GM12878 (cell line): ENCODE data around the gene APOM. TPM values are rescaled to one million over a fixed set of nuclear protein-coding genes. Genes with fewer than 3 reads are reported as not detected.

Experiments used
- ATAC-seq: fragments of 200-7000 bp; cut with Tn5 transposase; 3 replicates; pipeline ENCODE4 v1.9.1; 2020; ENCODE audit warnings: mild to moderate bottlenecking, moderate library complexity
- Bru-seq: library from RNA; stranded (reverse); fragments of 400-500 nt; gene quantifications from one replicate; lab custom pipeline; 2021; lab: Mats Ljungman, UMichigan
- BruChase-seq, 2 experiments: library from RNA; stranded (reverse); fragments of 400-500 nt; gene quantifications; one replicate each; lab custom pipeline; 2021; lab: Mats Ljungman, UMichigan
- BruUV-seq: library from RNA; stranded (reverse); fragments of 400-500 nt; replicated peaks from 2 replicates; lab custom pipeline; 2021; lab: Mats Ljungman, UMichigan
- CTCF ChIA-PET: fragments of 300-600 bp; sonication (Branson Sonifier 250); formaldehyde crosslinking; extraction: SDS; loops from one replicate; lab custom pipeline; 2021; ENCODE audit warnings: inconsistent platforms; lab: Yijun Ruan, JAX
- POLR2A ChIA-PET: fragments of 350-600 bp; formaldehyde crosslinking; extraction: SDS; loops from one replicate; lab custom pipeline; 2021; ENCODE audit warnings: inconsistent platforms; lab: Charles Lee
- RAD21 ChIA-PET: fragments of 300-600 bp; sonication (Branson Sonifier 250); formaldehyde crosslinking; loops from one replicate; lab custom pipeline; 2023; ENCODE audit warnings: antibody characterized with exemption; ENCODE audit not compliant: unreplicated experiment; lab: Charles Lee
- SMC1A ChIA-PET: fragments of 300-600 bp; sonication (Branson Sonifier 250); formaldehyde crosslinking; loops from one replicate; lab custom pipeline; 2023; ENCODE audit not compliant: unreplicated experiment, uncharacterized antibody; lab: Charles Lee
- DNase-seq: peaks from one replicate; pipeline ENCODE4 v3.0.0-alpha.2; 2011; ENCODE audit warnings: low read depth, low spot score
- FAIRE-seq: peaks from 3 replicates; lab custom pipeline; 2011; peaks lifted over from hg19 to GRCh38; lab: Jason Lieb, UNC
- H2AFZ ChIP-seq: 2 replicates; pipeline ENCODE4 v1.6.0; 2011; ENCODE audit warnings: low read depth, low read length, control low read depth; ENCODE audit not compliant: control insufficient read depth
- H3K27ac ChIP-seq: 2 replicates; pipeline ENCODE4 v1.5.1; 2011; ENCODE audit warnings: control low read depth; ENCODE audit not compliant: control insufficient read depth, insufficient read depth
- H3K27me3 ChIP-seq, 2 experiments: replicated peaks in 1 of 2; 2 replicates each; pipeline versions ENCODE4 v1.6.0 to v1.6.1; 2011; ENCODE audit warnings: low read length in 1 of 2; ENCODE audit not compliant: control insufficient read depth in 2 of 2, insufficient read depth in 2 of 2
- H3K36me3 ChIP-seq, 2 experiments: 2 replicates each; pipeline ENCODE4 v1.5.1; 2011; ENCODE audit warnings: low read length in 1 of 2; ENCODE audit not compliant: control insufficient read depth in 2 of 2, insufficient read depth in 2 of 2
- H3K4me1 ChIP-seq: 2 replicates; pipeline ENCODE4 v1.6.1; 2011; ENCODE audit warnings: mild to moderate bottlenecking, low read length, moderate library complexity, mixed read lengths; ENCODE audit not compliant: control insufficient read depth, insufficient read depth
- H3K4me2 ChIP-seq: 2 replicates; pipeline ENCODE4 v1.6.0; 2011; ENCODE audit warnings: control low read depth; ENCODE audit not compliant: control insufficient read depth, insufficient read depth
- H3K4me3 ChIP-seq: fragments of 200-600 bp; sonication (generic); 2 replicates; pipeline ENCODE4 v1.5.1; 2016
- H3K79me2 ChIP-seq: 2 replicates; pipeline ENCODE4 v1.6.0; 2011; ENCODE audit warnings: low read length; ENCODE audit not compliant: control insufficient read depth, insufficient read depth
- H3K9ac ChIP-seq: 2 replicates; pipeline ENCODE4 v1.8.0; 2011; ENCODE audit warnings: low read length, control low read depth, mixed read lengths; ENCODE audit not compliant: control insufficient read depth, insufficient read depth
- H3K9me3 ChIP-seq: replicated peaks from 3 replicates; pipeline ENCODE4 v1.5.1; 2011; ENCODE audit warnings: mild to moderate bottlenecking, low read length; ENCODE audit not compliant: control insufficient read depth, insufficient read depth
- H4K20me1 ChIP-seq: 2 replicates; pipeline ENCODE4 v1.6.0; 2011; ENCODE audit not compliant: control insufficient read depth, insufficient read depth
- CEBPB ChIP-seq, 2 experiments: fragments of 150-350 bp in 1 of 2; IDR thresholded peaks; 2 replicates each; pipeline ENCODE4 v1.6.1; 2012 to 2014; ENCODE audit warnings: low read depth in 2 of 2, low read length in 2 of 2, borderline replicate concordance in 1 of 2, inconsistent platforms in 1 of 2
- CREM ChIP-seq: IDR thresholded peaks from 2 replicates; pipeline ENCODE4 v1.6.1; 2014; ENCODE audit warnings: antibody characterized with exemption, low read depth
- EP300 ChIP-seq, 2 experiments: fragments of 150-350 bp in 1 of 2; IDR thresholded peaks; 2 replicates each; pipeline ENCODE4 v1.6.1; 2011 to 2012; ENCODE audit warnings: low read depth in 2 of 2, low read length in 2 of 2, borderline replicate concordance in 1 of 2, improper control_type of control experiment in 1 of 2, inconsistent platforms in 1 of 2; ENCODE audit not compliant: control insufficient read depth in 1 of 2
- EZH2 ChIP-seq: IDR thresholded peaks from 2 replicates; pipeline ENCODE4 v1.6.1; 2012; ENCODE audit warnings: low read depth, mild to moderate bottlenecking, control low read depth, inconsistent platforms, low read length, borderline replicate concordance; ENCODE audit not compliant: control insufficient read depth
- JUND ChIP-seq: IDR thresholded peaks from 2 replicates; pipeline ENCODE4 v1.6.1; 2012; ENCODE audit warnings: low read depth, mild to moderate bottlenecking, low read length, improper control_type of control experiment, moderate library complexity
- KLF5 ChIP-seq: fragments of 450-650 bp; IDR thresholded peaks from 2 replicates; pipeline ENCODE4 v1.6.1; 2014; ENCODE audit warnings: mild to moderate bottlenecking; ENCODE audit not compliant: partially characterized antibody
- MTA3 ChIP-seq: IDR thresholded peaks from 2 replicates; pipeline ENCODE4 v1.6.1; 2012; ENCODE audit warnings: low read length, inconsistent platforms, borderline replicate concordance
- NR2C1 ChIP-seq: fragments of 450-650 bp; IDR thresholded peaks from 2 replicates; pipeline ENCODE4 v1.6.1; 2017; ENCODE audit warnings: antibody characterized with exemption, mild to moderate bottlenecking, moderate library complexity
- PML ChIP-seq: IDR thresholded peaks from 2 replicates; pipeline ENCODE4 v1.6.1; 2012; ENCODE audit warnings: low read length, inconsistent platforms
- RAD21 ChIP-seq: IDR thresholded peaks from 2 replicates; pipeline ENCODE4 v1.6.1; 2011; ENCODE audit warnings: mild to moderate bottlenecking, low read depth, low read length, moderate library complexity; ENCODE audit not compliant: insufficient read depth
- RAD51 ChIP-seq: fragments of 450-650 bp; IDR thresholded peaks from 2 replicates; pipeline ENCODE4 v1.6.1; 2016; ENCODE audit warnings: moderate library complexity, mild to moderate bottlenecking, inconsistent platforms
- SMAD5 ChIP-seq: IDR thresholded peaks from 2 replicates; pipeline ENCODE4 v1.6.1; 2016; ENCODE audit warnings: antibody characterized with exemption, low read depth
- SMARCA5 ChIP-seq: fragments of 450-650 bp; IDR thresholded peaks from 2 replicates; pipeline ENCODE4 v1.6.1; 2017; ENCODE audit warnings: mild to moderate bottlenecking
- SPI1 ChIP-seq: IDR thresholded peaks from 2 replicates; pipeline ENCODE4 v1.6.1; 2011; ENCODE audit warnings: low read depth, mild to moderate bottlenecking, low read length, moderate library complexity, borderline replicate concordance; ENCODE audit not compliant: insufficient read depth
- TCF3 ChIP-seq: IDR thresholded peaks from 2 replicates; pipeline ENCODE4 v1.6.1; 2012; ENCODE audit warnings: low read depth, mild to moderate bottlenecking, low read length, borderline replicate concordance; ENCODE audit not compliant: insufficient read depth
- WGBS: methylation state at CpG from one replicate; pipeline ENCODE4 v1.1.6; 2016; ENCODE audit warnings: low lambda C conversion rate; ENCODE audit not compliant: insufficient replicate concordance, insufficient coverage; ENCODE audit errors: missing lambda C conversion rate; 5-methylcytosine and 5-hydroxymethylcytosine counted together
- in situ Hi-C: fragments of 300-500 bp; cut with MboI; formaldehyde crosslinking; loops from 9 replicates; pipeline ENCODE4 v1.14.3; 2018; ENCODE audit warnings: mixed read lengths
- intact Hi-C: fragments of 100-400 bp; cut with micrococcal nuclease; formaldehyde crosslinking; loops from one replicate; pipeline ENCODE4 v1.14.2; 2022; ENCODE audit not compliant: unreplicated experiment
- long read RNA-seq, 2 experiments: library from polyadenylated mRNA; unstranded; transcript quantifications; one replicate each; pipeline ENCODE4 v2.0.0, GENCODE V29; 2019 to 2020
- polyA minus RNA-seq, 3 experiments: library from RNA; depleted of rRNA, polyadenylated mRNA; stranded (reverse); fragments of >200 nt; gene quantifications; 2 replicates each; pipeline ENCODE4 v1.2.3, GENCODE V29; 2011
- polyA plus RNA-seq, 11 experiments: library from polyadenylated mRNA; depleted of rRNA in 4 of 11; unstranded in 6 of 11; stranded (reverse) in 5 of 11; fragments of >200 nt; fragmentation: Nextera tagmentation in 4 of 11; fragmentation: Illumina TruSeq in 1 of 11; extraction: Ambion mirVana in 4 of 11; extraction: Trizol in 1 of 11; gene quantifications; 1 replicate in 1 of 11; 2 replicates in 10 of 11; pipeline versions ENCODE4 v1.2.1 to v1.2.3, GENCODE V29; 2011 to 2016; ENCODE audit warnings: inconsistent platforms in 2 of 11, missing spikeins in 2 of 11, low read depth in 1 of 11
- total RNA-seq, 4 experiments: library from RNA; depleted of rRNA in 3 of 4; stranded (reverse); fragments of >200 nt in 3 of 4; fragmentation: Illumina TruSeq in 1 of 4; extraction: Trizol in 1 of 4; gene quantifications; 2 replicates each; pipeline versions ENCODE4 v1.2.1 to v1.2.3, GENCODE V29; 2013 to 2021
- TF ChIP-seq, protein P1 (sequence below): IDR thresholded peaks from 2 replicates; pipeline ENCODE4 v1.6.1; 2011; ENCODE audit warnings: low read depth, low read length, improper control_type of control experiment, borderline replicate concordance

Gene APOM
- total RNA-seq (2013; cell fraction: nucleolus; rRNA removed), result 1.1 TPM in 1 of 2 replicates, not detected in the other
- total RNA-seq (2014; rRNA removed), result 4.4 and 6.1 TPM in 2 replicates
- total RNA-seq (2014; rRNA removed; fragmentation: Illumina TruSeq; extraction: Trizol), result 4.0 and 4.6 TPM in 2 replicates
- 3.8 and 4.1 TPM in 2 replicates for total RNA-seq (2021)
- polyA plus RNA-seq (2011; ENCODE audit: low read depth), result 4.9 TPM
- polyA plus RNA-seq (2011; rRNA removed), result 4.8 and 7.9 TPM in 2 replicates
- polyA plus RNA-seq (2011; cell fraction: cytosol; rRNA removed), result 10.6 and 12.1 TPM in 2 replicates
- 5.7 and 8.1 TPM in 2 replicates for polyA plus RNA-seq (2011; cell fraction: nucleus; rRNA removed)
- 4.7 and 5.8 TPM in 2 replicates for polyA plus RNA-seq (2012)
- 5.2 and 8.2 TPM in 2 replicates for polyA plus RNA-seq (2014; fragmentation: Illumina TruSeq; extraction: Trizol)
- polyA plus RNA-seq (2014; fragmentation: Nextera tagmentation; extraction: Ambion mirVana), result 10 to 100 TPM; 11.8 to 14.1 TPM
- polyA plus RNA-seq (2014; rRNA removed), result 6.5 and 7.5 TPM in 2 replicates
- 1 to 10 TPM; 5.6 to 6.6 TPM for polyA plus RNA-seq (2016; fragmentation: Nextera tagmentation; extraction: Ambion mirVana)
- polyA minus RNA-seq (2011; rRNA and poly(A)+ RNA removed), result 4.4 and 4.7 TPM in 2 replicates
- polyA minus RNA-seq (2011; cell fraction: cytosol; rRNA and poly(A)+ RNA removed), result 1.1 and 1.9 TPM in 2 replicates
- 0.96 and 0.97 TPM in 2 replicates for polyA minus RNA-seq (2011; cell fraction: nucleus; rRNA and poly(A)+ RNA removed)
- percentile 56 among the genes with signal in this experiment for Bru-seq, nascent RNA
- BruChase-seq, experiment 1, labeled RNA remaining after a 6-hour chase, result percentile 47 among the genes with signal in this experiment
- BruChase-seq, experiment 2, labeled RNA remaining after a 2-hour chase, result percentile 48 among the genes with signal in this experiment
- long read RNA-seq, experiment 1, partial matches to known transcripts, result 0 of 1 reads
- long read RNA-seq, experiment 1, other reads (novel, unspliced or antisense), result 1 of 1 reads
- long read RNA-seq, experiment 2, partial matches to known transcripts, result 0 of 3 reads
- long read RNA-seq, experiment 2, other reads (novel, unspliced or antisense), result 1 of 3 reads

DNA sequence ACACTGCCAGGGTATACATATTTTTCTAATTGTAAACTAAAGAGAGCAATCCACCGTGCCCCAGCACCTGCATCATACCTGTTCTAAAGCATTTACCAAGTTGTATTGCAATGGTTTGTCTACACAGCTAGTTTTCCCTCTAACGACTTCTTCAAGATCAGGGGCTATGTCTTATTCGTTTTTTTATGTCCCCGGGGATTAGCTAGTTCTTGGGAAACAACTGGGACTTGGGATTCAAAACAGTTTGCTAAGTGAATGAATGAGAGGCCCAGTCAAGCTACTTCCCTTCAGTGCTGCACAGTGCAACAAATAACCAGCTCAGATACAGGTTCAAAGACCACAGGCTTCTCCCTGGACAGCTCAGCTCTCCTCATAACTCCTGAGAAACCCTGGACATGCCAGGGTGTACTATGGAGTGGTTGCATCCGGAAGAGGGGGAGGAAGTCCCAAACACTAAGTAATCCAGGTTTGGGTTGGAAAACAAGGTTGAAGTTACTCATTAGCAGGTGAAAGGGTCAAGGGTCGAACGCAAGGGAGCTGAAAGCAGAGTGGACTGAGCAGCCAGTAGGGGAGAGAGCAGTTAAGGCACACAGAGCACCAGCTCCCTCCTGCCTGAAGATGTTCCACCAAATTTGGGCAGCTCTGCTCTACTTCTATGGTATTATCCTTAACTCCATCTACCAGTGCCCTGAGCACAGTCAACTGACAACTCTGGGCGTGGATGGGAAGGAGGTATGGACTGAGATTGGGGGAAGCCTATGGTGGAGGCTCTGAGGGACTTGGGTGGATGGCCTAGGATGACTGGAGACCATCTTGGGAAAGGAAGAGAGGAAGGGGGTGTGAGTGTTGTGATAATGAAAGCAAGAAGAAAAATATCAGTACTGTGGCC is at the start of gene APOM:
TSS of gene APOM (plus strand) at position 546 of the 889 bp plus-strand sequence. CDS start at position 619, 73 bp downstream.
- H2AFZ ChIP-seq, result no peak within 1 kb of the TSS
- ChIA-PET CTCF (interaction anchor here (0.6 to 1.9 kb wide), 2 partner anchors 48 to 114 kb away, joined by 3 to 4 read pairs; partner anchors contain the start of gene ABHD16A), RAD21 (no interaction called here), SMC1A (interaction anchor here (0.5 to 5.0 kb wide), 3 partner anchors 9 to 183 kb away, joined by 4 to 31 read pairs (median 4); partner anchors contain the start of gene GPANK1), POLR2A (interaction anchor here (1.0 to 6.3 kb wide), 5 partner anchors 7 to 243 kb away, joined by 3 to 107 read pairs (median 6); partner anchors contain the start of genes C6orf47, CSNK2B and GPANK1)
- H3K4me3 ChIP-seq, result no peak within 1 kb of the TSS
- H3K36me3 ChIP-seq, result peaks cover 0 to 5% of the 10 kb centered on the region in 2 experiments; a peak in 3 of 4 replicates
- DNase-seq (no peak), FAIRE-seq (no peak), ATAC-seq (no peak)
- H3K27me3 ChIP-seq, result no peaks in the 10 kb centered on the region
- no peak within 1 kb of the TSS for H3K27ac ChIP-seq
- peaks cover 20% of the 10 kb centered on the region for H3K4me1 ChIP-seq
- intact Hi-C loops (no loop called here), in situ Hi-C loops (no loop called here)
- BruUV-seq, result no TSS peak
- H3K79me2 ChIP-seq, result peaks cover 59% of the 10 kb centered on the region
- H3K9me3 ChIP-seq, result no peaks in the 10 kb centered on the region; the same call in 2 of the 3 replicates
- H3K9ac ChIP-seq, result no peak within 1 kb of the TSS
- H3K4me2 ChIP-seq, result no peak within 1 kb of the TSS; the same call in 1 of the 2 replicates
- 82% methylated on average over 8 of the region's 8 CpGs for WGBS
- no peaks in the 10 kb centered on the region for H4K20me1 ChIP-seq
- TF ChIP-seq PML (no peak), RAD51 (no peak), NR2C1 (no peak), EZH2 (no peak), CREM (no peak), TCF3 (no peak), SPI1 (no peak), KLF5 (no peak), EP300 (IDR thresholded peaks at IDR 0.05; ENCODE audit: borderline replicate concordance in 1 of 2, control insufficient read depth in 1 of 2, low read depth in 2 of 2, low read length in 2 of 2) (no peak), SMARCA5 (no peak), CEBPB (IDR thresholded peaks at IDR 0.05; ENCODE audit: borderline replicate concordance in 1 of 2, low read depth in 2 of 2, low read length in 2 of 2) (no peak), RAD21 (no peak), SMAD5 (no peak), JUND (no peak), MTA3 (no peak)
- TF ChIP-seq, protein P1, sequence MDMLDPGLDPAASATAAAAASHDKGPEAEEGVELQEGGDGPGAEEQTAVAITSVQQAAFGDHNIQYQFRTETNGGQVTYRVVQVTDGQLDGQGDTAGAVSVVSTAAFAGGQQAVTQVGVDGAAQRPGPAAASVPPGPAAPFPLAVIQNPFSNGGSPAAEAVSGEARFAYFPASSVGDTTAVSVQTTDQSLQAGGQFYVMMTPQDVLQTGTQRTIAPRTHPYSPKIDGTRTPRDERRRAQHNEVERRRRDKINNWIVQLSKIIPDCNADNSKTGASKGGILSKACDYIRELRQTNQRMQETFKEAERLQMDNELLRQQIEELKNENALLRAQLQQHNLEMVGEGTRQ, result no peak
